HuH-7 (cell line): ENCODE measurements around the gene LDLRAD4.

ENCODE experiments used
- DNase-seq: peaks from one replicate; pipeline ENCODE4 v3.0.0; 2011; ENCODE audit warnings: low spot score

The LDLRAD4 gene

GRCh38 chr18:13447621-13448334 lies 229.2 kb downstream of the LDLRAD4 start:
- DNase-seq = no peak

GRCh38 chr18:13448335-13448795 lies 229.8 kb downstream of the LDLRAD4 start:
- DNase-seq = no peak

- no peak for DNase-seq
Observed at GRCh38 chr18:13449651-13450050, 231.1 kb downstream of the LDLRAD4 start.

- DNase-seq = no peak
Observed at GRCh38 chr18:13450289-13451212, 232.0 kb downstream of the LDLRAD4 start.

GRCh38 chr18:13451213-13451540 lies 232.6 kb downstream of the LDLRAD4 start:
- DNase-seq = no peak

GRCh38 chr18:13451661-13452387 lies 233.3 kb downstream of the LDLRAD4 start:
- no peak for DNase-seq

GRCh38 chr18:13452388-13452811 lies 233.8 kb downstream of the LDLRAD4 start:
- DNase-seq = no peak

- no peak for DNase-seq
Observed at GRCh38 chr18:13452871-13453680, 234.5 kb downstream of the LDLRAD4 start.

- DNase-seq = no peak
Observed at GRCh38 chr18:13453714-13454113, 235.2 kb downstream of the LDLRAD4 start.

- DNase-seq = no peak
Observed at GRCh38 chr18:13454363-13455150, 236.0 kb downstream of the LDLRAD4 start.

- no peak for DNase-seq
Observed at GRCh38 chr18:13455471-13455870, 236.9 kb downstream of the LDLRAD4 start.

GRCh38 chr18:13455960-13456481 lies 237.5 kb downstream of the LDLRAD4 start:
- no peak for DNase-seq

- no peak for DNase-seq
Observed at GRCh38 chr18:13456736-13457271, 238.2 kb downstream of the LDLRAD4 start.

GRCh38 chr18:13457327-13457726 lies 238.8 kb downstream of the LDLRAD4 start:
- DNase-seq = no peak

- DNase-seq = no peak
Observed at GRCh38 chr18:13460946-13461345, 242.4 kb downstream of the LDLRAD4 start.

GRCh38 chr18:13461469-13461868 lies 242.9 kb downstream of the LDLRAD4 start:
- DNase-seq = no peak

- no peak for DNase-seq
Observed at GRCh38 chr18:13461936-13462335, 243.4 kb downstream of the LDLRAD4 start.

GRCh38 chr18:13462686-13463085 lies 244.1 kb downstream of the LDLRAD4 start:
- DNase-seq = no peak

- no peak for DNase-seq
Observed at GRCh38 chr18:13463526-13464210, 245.1 kb downstream of the LDLRAD4 start.
